ENCODE results near the gene ENTPD1.
"Not testable (repeated sequence)": the region's sequence is repeated elsewhere in the genome, so short reads cannot be mapped to it uniquely, and the experiment has no call there.

Gene ENTPD1, protein sequence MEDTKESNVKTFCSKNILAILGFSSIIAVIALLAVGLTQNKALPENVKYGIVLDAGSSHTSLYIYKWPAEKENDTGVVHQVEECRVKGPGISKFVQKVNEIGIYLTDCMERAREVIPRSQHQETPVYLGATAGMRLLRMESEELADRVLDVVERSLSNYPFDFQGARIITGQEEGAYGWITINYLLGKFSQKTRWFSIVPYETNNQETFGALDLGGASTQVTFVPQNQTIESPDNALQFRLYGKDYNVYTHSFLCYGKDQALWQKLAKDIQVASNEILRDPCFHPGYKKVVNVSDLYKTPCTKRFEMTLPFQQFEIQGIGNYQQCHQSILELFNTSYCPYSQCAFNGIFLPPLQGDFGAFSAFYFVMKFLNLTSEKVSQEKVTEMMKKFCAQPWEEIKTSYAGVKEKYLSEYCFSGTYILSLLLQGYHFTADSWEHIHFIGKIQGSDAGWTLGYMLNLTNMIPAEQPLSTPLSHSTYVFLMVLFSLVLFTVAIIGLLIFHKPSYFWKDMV

DNA sequence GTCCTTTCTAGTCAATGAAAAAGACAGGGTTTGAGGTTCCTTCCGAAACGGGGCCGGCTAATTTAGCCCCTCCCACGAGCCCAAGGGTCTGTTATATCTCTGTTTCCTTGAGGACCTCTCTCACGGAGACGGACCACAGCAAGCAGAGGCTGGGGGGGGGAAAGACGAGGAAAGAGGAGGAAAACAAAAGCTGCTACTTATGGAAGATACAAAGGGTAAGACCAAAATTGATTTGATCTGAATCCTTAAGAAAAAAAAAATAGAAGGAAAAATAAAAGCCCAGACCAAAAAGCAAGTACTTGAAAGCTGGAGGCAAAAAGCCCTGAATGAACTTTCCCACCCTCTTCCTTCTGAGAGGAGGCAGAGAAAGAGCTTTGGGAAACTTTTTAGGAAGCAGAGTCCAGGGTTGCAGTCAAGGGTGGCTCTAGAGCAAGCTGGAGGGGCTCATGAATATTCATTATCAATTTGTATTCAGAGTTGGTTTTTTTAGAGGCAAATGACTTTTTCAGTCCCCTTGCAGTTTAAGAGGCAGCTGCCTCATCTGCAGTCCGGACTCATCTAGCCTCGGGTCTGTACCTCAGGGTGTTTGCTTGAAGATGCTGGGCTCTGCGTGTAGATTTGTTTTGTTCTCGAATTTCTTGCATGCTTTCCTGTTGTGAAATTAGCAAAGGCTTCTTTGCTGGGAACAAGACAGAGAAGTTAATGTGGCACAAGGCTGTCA, at the start of gene ENTPD1:
TSS of gene ENTPD1 (plus strand) at position 123 of the 721 bp plus-strand sequence. CDS start at position 200, 77 bp downstream.
- no peak for DNase-seq

DNA sequence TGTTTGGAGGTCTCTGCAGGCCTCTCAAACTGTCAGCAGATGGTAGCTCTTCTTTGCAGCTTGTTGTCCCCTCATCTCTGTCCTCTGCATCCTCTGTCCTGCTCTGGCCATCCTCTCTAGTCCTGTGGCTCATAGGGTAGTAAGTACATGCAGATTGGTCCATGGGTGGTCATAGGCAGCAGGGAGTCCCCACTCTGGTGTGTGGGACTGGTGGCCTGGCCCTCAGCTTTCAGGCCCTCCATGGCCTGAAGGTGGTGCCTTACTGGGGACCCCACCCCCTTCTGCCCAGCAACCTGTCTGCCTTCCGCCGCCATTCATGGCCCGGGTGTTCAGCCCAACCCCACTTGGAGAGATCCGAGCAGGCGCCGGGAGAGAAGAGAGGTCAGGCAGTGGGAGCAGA, 49.4 kb upstream of the ENTPD1 start:
- no peak for DNase-seq

DNA sequence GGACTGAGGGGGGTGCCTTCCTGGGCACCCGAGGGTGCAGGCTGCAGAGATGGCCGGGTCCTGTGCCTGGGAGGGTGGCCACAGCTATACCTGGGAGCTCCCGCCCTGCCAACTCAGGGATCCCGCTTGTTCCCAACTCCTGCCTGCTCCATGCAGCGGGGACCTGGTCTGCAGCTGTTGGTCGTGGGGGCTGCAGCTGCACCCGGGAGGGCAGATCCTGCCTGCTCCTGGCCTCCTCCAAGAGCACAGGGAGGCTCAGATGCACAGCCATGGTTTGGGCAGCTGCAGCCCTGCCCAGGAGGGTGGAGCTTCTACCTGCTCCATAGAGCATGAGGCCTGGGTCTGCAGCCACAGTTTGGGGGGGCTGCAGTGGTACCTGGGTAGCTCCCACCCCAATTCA, 49.0 kb upstream of the ENTPD1 start:
- DNase-seq, result no peak

DNA sequence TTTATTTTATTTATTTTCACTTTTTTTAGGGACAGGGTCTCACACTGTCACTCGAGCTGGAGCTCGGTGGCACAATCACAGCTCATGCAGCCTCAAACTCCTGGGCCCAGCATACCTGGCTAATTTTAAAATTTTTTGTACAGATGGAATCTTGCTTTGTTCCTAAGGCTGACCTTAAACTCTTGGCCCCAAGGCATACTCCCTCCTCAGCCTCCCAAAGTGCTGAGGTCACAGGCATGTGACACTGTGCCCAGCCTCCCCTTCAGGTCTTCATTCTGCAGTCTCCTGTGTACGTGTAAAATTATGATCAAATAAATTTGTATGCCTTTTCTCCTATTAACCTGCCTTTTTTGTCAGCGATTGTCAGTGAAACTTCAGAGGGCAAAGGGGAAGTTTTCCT, 44.5 kb upstream of the ENTPD1 start:
- DNase-seq, result no peak

DNA sequence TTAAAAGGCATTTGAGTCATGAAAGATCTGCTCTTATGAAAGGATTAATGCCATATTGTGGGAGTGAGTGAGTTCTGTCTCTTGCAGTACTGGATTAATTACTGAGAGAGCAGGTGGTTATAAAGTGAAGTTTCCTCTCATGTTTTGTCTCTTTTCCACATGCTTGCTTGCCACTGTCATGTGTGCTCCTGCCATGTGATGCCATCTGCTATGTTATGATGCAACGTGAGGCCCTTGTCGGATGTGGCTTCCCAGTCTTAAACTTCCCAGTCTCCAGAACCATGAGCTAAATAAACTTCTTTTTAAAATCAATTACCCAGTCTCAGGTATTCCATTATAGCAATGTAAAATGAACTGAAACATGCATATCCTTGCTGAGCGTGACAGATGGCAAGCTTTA, 39.5 kb upstream of the ENTPD1 start:
- DNase-seq, result no peak

DNA sequence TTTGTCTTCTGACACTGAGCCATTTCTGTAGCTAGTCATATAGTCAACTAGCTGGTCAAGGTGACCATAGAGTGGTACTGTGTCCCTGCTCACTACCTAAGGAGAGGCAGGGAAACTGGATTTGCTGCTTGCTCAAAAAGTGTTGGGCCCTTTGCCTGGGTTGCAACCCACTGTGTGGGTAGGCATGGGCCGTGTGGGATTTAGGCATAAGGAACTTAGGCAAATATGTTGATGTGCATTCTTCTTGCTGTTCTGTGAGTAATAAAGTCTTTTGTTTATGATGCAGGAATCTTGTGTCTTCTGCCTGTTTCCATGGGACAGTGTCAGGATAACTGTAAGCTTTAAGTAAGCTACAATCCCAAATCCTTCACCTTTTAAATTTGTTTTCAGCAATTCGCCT, 39.1 kb upstream of the ENTPD1 start:
- no peak for DNase-seq

DNA sequence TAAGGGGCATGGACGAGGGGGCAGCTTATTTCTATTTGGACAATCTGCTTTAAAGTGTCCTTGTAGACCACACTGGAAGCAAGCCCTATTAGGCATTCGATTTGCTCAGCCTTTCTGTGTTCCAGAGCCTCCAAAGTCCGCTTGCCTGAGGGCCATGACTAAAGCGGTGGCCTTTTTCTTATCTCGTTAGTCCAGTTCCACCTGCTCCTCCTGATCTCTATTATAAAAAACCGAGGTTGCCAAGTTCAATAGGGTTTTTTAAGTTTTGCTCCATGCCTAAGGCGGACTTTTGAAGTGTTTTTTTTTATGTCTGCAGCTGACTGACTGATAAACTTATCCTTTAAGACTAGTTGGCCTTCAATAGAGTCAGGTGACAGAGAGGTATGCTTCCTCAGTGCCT, 35.2 kb upstream of the ENTPD1 start:
- DNase-seq, result not testable (repeated sequence)

DNA sequence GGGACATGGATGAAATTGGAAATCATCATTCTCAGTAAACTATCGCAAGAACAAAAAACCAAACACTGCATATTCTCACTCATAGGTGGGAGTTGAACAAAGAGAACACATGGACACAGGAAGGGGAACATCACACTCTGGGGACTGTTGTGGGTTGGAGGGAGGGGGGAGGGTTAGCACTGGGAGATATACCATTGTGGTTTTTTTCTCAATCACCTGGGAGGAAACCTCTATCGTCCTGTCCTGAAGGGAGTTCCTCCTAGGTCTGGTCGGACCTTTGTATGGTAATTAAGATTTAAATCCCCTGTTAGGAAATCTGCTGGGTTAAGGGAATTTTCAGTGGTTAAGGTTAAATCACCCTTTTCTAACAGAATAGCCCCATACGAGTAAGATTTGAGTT, 33.5 kb upstream of the ENTPD1 start:
- not testable (repeated sequence) for DNase-seq

DNA sequence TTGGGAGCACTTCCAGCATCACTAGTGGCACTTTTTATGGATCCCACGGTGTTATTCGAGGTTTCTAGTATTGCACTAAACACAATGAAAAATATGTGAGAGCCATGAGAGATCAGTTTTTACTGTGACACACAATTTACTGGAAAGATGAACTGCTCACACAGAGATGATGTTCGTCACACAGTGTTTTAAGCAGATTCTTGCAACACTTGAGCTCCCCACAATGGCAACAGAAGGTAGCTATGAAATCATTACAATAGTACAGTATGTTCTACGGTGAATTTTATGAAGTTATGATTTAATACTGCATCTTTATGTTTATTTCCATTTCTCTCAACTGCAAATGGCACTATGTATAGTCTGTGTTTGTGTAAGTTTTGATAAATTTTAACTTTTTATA, 27.4 kb upstream of the ENTPD1 start:
- DNase-seq, result no peak

DNA sequence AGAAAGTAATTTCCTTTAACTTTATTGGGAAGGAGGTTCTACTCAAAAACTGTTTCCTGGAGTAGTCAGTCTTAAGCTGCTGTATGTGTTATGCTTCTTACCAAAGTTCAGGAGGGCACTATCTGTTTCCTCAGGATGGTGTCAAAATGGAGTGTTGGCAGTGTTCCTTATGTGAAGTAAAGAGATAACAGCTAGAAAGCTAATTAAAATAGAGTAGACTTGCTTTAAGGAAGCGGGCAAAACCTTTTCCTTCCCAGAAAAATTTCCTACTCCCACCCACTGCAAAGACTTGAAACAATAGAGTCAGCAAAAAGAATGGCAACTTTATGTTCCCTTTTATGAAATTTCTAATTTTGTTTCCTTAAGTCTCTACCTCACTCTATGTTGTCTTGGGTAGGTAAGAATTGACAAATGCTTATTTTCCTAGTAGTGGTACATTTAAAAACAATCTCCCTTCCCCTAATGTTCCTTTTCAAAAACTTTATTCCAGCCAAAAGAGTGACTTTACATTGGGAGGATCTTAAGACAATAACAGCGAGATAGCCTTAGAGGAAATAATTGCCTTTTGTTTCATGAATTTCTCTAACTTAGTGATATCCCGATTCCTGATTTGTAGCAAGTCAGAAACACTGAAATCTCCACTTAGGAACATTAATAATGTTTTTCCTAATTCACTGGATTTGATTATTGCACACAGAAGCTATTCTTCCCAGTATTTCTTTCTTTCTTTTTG, 26.5 kb upstream of the ENTPD1 start:
- DNase-seq, result no peak

DNA sequence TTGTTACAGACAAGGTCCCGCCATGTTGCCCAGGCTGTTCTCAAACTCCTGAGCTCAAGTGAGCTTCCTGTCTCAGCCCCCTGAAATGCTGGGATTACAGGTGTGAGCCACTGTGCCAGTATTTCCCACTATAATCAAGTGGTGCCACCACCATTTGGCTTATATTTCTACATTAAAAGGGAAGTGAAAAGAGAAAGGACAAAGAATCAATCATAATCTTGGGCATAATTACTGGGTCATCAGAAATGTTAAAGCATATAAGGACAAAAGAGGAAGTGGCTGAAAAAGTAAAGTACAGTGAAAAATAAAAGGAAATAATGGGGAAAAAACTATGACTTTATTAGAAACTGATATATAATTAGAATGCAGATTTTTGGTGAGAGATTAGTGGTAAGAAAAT, 25.7 kb upstream of the ENTPD1 start:
- no peak for DNase-seq

DNA sequence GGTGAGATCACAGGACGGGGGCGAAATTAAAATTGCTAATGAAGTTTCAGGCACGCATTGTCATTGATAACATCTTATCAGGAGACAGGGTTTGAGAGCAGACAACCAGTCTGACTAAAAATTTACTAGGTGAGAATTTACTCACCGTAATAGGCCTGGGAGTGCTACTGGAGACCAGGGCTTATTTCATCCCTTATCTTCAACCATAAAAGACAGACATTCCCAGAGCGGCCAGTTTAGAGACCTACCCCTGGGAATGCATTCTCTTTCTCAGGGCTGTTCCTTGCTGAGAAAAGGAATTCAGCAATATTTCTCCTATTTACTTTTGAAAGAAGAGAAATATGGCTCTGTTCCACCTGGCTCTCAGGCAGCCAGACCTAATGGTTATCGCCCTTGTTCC, 23.1 kb upstream of the ENTPD1 start:
- DNase-seq, result not testable (repeated sequence)

DNA sequence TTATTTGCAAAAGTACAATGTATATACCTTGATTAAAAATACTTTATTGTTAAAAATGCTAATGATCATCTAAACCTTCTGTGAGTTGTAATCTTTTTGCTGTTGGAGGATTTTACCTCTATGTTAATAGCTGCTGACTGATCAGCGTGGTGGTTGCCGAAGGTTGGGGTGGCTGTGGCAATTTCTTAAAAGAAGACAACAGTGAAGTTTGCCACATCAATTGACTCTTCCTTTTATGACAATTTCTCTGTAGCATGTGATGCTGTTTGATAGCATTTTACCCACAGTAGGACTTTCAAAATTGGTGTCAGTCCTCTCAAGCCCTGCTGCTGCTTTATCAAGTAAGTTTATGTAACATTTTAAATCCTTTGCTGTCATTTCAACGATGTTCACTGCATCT, 16.9 kb upstream of the ENTPD1 start:
- no peak for DNase-seq

DNA sequence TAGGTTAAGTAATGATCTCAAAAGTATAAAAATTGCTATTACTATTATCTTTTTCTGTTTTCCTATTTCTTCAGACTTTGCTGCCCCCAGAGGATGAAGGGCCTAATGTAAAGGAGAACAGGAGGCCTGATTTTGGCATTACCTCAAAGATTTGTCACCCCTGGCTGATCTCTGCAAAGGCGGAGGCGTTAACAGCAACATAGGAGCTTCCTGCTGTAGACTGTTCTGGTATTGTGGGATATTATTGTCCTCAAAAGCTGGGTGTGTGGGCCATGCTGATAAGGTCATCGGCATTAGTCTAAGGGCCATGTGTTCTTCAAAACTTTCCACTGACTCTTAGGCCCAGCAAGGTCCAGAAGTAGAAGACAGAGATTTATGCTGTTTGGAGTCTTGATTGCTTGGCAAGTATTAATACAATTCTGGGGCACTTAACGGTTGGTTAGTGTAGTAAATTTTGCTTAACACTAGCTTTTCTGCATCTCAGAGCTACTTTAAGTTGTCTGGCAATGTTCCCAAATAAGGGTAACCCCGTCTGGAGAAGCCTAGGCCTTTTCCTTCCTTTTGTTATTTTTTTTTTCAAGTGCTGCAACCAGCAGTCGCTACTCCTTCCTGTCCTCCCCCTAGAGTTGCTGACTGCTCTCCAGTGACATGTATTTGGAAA, 14.0 kb upstream of the ENTPD1 start:
- no peak for DNase-seq

DNA sequence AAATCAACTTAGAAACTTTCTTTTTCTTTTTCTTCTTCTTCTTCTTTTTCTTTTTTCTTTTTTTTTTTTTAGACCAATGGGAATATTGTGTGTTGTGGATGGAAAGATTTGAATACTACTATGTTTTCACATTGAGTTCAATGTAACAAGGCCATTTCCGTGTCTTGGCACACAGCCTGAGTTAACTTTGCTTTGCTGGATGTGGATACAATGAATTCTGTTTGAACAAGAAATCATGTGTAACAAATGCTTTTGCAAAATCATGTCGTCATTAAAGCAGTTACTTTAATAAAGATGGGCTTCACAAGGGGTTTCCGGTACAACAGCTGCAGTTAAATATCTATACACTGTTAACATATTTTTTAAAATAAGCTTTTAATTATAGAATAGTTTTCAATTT, 13.5 kb upstream of the ENTPD1 start:
- no peak for DNase-seq

DNA sequence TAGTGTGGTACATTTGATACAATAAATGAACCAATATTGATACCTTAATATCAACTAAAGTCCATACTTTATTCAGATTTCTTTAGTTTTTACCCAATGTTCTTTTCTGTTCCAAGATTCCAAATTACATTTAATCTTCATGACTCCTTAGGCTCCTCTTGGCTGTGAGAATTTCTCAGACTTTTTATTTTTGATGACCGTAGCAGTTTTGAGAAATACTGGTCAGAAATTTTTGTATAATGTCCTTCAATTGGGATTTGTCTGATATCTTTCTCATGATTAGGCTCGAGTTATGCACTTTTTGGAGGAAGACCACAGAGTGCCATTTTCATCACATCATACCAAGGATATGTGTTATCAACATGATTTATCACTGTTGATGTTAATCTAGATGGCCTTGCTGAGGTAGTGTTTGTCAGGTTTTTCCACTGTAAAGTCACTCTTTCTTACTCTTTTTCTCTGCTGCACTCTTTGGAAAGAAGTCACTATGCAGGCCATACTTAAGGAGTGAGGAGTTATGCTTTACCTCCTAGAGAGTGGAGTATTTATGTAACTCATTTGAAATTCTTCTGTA, 12.9 kb upstream of the ENTPD1 start:
- DNase-seq, result no peak

DNA sequence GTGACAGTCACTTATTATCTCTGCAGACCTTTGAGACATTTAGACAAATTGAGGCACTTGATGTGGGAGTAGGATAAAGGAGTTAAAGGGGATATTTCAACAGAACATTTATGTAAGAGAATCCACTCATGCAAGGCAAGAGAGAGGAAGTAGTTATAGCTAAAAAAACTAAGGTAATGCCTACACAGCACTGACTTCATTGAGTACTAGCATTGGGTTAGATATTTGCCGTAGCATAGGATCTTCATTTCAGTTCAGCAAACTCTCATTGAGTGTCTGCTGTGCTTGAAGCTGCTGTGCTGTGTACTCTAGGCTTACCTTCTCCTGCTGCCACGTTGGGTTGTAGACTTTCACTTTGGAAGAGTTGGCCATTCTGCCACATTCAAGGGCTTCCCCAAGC, 10.5 kb upstream of the ENTPD1 start:
- DNase-seq, result no peak

DNA sequence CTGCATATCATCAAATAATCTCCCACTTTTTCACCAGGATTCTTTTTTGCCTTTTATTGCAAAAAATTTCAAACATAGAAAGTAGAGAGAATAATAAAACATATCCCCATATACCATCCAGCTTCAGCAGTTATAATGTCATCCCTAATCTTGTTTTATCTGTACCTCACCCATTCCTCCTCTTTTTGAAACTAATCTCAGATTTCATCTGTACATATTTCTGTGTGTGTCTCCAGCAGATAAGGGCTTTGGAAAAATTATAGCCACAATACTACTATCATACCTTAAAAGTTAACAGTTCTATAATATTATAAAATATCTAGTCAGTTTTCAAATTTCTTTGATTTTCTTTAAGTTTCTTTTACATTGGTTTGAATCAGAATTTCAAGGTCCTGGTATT, 7.6 kb upstream of the ENTPD1 start:
- no peak for DNase-seq

DNA sequence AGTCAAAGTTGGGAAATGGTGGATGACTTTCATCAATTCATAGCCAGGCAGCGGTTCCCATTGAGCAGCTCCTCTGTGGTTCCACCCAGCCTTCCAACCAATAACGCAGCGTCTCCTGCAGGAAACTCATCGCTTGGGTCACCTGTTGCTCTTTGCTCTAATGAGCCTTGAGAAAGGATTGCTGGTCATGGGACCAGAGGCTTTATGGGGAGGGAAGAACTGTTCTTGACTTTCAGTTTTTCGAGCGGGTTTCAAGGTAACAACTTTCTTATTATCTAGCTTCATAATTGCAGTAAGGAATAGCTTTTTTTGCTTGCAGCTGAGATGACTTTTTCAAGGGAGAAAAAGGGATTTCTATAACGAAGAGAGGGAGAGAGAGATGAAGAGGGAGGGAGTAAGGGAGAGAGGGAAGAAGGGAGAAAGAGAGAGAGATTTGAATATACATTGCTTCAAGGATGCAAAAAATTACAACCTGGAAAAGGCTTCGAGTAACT, 405 bp upstream of the ENTPD1 start:
- no peak for DNase-seq

DNA sequence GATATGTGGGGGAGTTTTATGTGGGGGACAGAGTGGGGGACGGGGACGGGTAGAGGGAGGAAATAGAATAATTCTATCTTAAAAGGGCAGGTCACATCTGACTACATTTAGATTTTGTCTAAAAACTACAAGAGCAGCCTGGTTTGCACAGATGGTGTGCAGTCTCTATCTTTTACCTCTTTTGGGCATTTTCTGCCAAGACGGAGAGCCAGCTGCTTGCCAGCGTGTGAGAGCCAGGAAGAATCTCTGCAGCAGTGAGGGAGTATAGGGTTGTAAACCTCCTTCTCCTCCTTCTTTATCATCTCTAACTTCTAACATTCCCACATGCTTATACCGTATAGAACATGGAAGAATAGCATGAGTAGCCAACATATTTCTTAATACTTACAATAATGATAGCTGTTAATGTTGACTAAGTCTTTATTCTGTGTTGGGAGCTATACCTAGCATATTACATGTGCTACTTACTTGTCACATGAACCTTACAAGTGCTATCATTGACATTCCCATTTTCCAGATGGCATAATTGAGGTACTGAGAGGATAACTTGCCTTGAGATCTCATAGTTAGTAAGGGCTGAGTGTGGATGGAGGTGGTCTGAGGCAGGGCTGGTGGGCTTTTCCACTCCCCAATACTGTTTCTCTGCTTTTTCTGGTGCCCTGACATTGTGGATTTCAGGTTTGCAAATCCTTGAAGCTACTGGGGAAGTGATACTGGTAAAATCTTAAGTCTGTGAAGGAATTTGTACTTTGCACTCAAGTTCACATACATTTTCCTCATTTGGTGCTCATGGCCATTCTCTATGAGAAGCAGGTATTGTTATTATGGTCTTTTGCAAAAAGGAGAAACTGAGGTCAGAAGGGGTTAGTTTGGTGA, 1.1 kb downstream of the ENTPD1 start:
- no peak for DNase-seq

DNA sequence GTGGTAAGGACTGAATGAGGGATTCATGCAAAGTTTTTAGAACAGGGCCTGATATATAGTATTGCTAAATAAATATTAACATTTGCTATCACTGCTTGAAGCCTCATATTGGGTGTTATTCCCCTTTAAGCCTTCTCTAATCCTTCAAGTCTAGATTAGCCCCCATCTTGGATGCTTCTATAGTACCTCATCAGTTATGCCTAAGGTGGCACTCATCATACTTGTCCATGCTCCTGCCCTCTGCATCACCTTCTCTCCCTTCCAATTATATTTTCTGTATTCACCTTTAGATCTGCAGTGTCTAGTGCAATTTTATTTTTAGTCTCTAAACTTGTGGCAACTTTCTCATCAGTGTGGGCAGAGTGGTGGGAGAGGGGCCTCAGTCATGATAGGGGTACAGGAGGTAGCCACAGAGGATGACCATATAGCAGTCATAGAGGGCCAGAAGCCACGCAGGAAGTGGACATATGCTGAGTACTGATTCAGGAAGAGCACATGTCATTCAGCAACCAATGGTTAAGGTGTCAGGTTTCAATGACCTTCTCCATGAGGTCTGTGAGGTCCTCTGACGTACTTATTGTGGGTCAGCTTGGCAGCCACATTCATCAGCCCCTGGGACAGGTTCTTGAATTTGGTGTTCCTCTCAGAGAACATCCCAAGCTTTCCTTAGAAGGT, 2.5 kb downstream of the ENTPD1 start:
- no peak for DNase-seq

Measured in DMS 273 treated with DMSO at 0.1 percent for 48 hours (cell line).